ENCODE measurements around the gene TMUB1.

TMUB1 gene

DNA sequence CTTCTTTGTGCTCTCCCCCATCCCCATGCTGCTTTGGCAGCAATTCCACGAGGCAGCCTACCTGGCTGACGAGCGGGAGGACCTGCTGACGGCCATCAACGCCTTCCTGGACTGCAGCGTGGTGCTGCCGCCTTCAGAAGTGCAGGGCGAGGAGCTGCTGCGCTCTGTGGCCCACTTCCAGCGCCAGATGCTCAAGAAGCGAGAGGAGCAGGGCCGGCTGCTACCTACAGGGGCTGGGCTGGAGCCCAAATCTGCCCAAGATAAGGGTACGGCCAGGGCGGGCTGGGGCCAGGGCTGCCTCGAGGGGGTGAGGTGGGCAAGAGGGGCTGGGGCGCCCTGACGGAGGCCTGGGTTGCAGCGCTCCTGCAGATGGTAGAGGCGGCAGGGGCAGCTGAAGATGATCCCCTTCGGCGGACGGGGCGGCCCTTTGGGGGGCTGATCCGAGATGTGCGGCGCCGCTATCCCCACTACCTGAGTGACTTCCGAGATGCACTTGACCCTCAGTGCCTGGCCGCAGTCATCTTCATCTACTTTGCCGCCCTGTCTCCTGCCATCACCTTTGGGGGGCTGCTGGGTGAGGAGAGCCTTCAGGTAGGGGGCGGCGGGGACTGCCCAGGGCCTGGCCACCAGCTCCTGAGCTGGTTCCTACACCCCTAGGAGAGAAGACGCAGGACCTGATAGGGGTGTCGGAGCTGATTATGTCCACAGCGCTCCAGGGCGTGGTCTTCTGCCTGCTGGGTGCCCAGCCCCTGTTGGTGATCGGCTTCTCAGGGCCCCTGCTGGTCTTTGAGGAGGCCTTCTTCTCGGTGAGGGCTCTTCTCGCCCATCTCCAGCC, 12.0 kb downstream of the TMUB1 start:
- peaks cover 47% of the 10 kb centered on the region for H3K36me3 ChIP-seq (ENCODE audit: control insufficient read depth, insufficient read depth, low read length)
- H3K4me3 ChIP-seq (replicated peaks; ENCODE audit: low read depth, low read length) = no peak overlapping the region
- DNase-seq (ENCODE audit: extremely low read depth, insufficient read length) = no peak
- TF ChIP-seq, protein P1, sequence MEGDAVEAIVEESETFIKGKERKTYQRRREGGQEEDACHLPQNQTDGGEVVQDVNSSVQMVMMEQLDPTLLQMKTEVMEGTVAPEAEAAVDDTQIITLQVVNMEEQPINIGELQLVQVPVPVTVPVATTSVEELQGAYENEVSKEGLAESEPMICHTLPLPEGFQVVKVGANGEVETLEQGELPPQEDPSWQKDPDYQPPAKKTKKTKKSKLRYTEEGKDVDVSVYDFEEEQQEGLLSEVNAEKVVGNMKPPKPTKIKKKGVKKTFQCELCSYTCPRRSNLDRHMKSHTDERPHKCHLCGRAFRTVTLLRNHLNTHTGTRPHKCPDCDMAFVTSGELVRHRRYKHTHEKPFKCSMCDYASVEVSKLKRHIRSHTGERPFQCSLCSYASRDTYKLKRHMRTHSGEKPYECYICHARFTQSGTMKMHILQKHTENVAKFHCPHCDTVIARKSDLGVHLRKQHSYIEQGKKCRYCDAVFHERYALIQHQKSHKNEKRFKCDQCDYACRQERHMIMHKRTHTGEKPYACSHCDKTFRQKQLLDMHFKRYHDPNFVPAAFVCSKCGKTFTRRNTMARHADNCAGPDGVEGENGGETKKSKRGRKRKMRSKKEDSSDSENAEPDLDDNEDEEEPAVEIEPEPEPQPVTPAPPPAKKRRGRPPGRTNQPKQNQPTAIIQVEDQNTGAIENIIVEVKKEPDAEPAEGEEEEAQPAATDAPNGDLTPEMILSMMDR (IDR thresholded peaks at IDR 0.05; ENCODE audit: insufficient read depth, low read length, poor library complexity, severe bottlenecking) = no peak
- H3K27me3 ChIP-seq (replicated peaks; ENCODE audit: control insufficient read depth, insufficient read depth, low read length) = no peaks in the 10 kb centered on the region

DNA sequence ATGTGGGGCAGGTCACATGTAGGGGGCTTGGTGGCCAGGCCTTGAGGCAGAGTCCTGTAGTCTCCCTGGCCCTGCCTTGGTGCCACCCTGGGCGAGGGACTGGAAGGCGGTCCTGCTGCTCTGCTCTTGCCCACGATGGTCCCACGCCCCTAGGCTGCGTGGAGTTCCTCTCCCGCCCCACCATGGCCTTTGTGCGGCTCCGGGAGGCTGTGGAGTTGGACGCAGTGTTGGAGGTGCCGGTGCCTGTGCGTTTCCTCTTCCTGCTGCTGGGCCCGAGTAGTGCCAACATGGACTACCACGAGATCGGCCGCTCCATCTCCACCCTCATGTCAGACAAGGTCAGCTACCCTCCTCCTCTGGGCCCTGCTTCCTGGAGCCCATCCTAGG, 12.7 kb downstream of the TMUB1 start:
- H3K4me3 ChIP-seq (replicated peaks; ENCODE audit: low read depth, low read length) = no peak overlapping the region
- TF ChIP-seq, protein P1 (IDR thresholded peaks at IDR 0.05; ENCODE audit: insufficient read depth, low read length, poor library complexity, severe bottlenecking) = no peak
- no peak for DNase-seq (ENCODE audit: extremely low read depth, insufficient read length)
- no peaks in the 10 kb centered on the region for H3K27me3 ChIP-seq (replicated peaks; ENCODE audit: control insufficient read depth, insufficient read depth, low read length)
- peaks cover 43% of the 10 kb centered on the region for H3K36me3 ChIP-seq (ENCODE audit: control insufficient read depth, insufficient read depth, low read length)

DNA sequence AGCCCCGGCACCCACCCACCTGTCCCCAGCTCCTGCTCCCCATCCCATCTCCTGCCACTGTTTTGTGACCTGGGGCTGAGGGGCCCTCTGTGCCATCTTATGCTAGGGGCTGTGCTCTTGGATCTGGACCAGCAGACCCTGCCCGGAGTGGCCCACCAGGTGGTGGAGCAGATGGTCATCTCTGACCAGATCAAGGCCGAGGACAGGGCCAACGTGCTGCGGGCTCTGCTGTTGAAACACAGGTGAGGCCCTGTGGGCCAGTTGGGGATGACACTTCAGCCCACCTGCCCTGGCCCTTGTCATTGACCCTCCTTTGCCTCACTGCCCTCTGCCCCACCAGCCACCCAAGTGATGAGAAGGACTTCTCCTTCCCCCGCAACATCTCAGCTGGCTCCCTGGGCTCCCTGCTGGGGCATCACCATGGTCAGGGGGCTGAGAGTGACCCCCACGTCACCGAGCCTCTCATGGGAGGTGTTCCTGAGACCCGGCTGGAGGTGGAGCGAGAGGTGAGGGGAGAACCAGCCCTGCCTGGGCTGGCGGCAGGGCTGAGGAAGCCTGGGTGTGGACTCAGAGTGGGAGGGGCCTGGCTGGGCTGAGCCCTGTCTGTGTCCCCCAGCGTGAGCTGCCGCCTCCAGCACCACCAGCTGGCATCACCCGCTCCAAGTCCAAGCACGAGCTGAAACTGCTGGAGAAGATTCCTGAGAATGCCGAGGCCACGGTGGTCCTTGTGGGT, 13.3 kb downstream of the TMUB1 start:
- Histone ChIP-seq H3K4me3 (replicated peaks; ENCODE audit: low read depth, low read length) (no peak overlapping the region), H3K36me3 (ENCODE audit: control insufficient read depth, insufficient read depth, low read length) (peaks cover 41% of the 10 kb centered on the region), H3K27me3 (replicated peaks; ENCODE audit: control insufficient read depth, insufficient read depth, low read length) (no peaks in the 10 kb centered on the region)
- no peak for DNase-seq (ENCODE audit: extremely low read depth, insufficient read length)
- TF ChIP-seq, protein P1 (IDR thresholded peaks at IDR 0.05; ENCODE audit: insufficient read depth, low read length, poor library complexity, severe bottlenecking) = no peak

DNA sequence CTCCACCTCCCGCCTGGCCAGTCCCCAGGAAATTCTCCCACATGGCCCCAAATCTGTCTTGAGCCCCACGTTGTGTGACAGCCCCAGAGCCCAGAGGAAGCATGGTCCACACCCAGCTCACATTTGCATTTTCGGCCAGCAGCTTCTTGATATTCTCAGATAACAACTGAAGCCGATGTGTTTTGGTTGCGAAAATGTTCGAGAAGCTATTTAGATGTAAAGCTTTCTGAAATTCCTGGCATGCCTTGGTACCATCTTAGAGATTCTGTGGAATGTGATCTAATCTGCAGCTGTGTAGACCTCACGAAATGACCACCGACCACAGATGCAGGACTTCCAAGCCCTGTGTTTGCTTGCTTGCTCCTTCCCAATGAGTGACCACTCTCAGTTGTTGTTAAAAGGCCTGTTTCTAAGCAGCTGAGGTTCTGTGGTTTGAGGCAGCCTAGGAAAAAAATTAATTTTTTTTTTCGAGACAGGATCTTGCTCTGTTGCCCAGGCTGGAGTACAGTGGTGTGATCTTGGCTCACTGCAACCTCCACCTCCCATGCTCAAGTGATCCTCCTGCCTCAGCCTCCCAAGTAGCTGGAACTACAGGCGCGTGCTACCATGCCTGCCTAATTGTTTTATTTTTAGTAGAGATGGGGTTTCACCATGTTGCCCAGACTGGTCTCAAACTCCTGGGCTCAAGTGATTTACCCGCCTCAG, 15.1 kb downstream of the TMUB1 start:
- DNase-seq (ENCODE audit: extremely low read depth, insufficient read length) = no peak
- H3K27me3 ChIP-seq (replicated peaks; ENCODE audit: control insufficient read depth, insufficient read depth, low read length) = no peaks in the 10 kb centered on the region
- peaks cover 30% of the 10 kb centered on the region for H3K36me3 ChIP-seq (ENCODE audit: control insufficient read depth, insufficient read depth, low read length)
- TF ChIP-seq, protein P1 (IDR thresholded peaks at IDR 0.05; ENCODE audit: insufficient read depth, low read length, poor library complexity, severe bottlenecking) = no peak
- no peak overlapping the region for H3K4me3 ChIP-seq (replicated peaks; ENCODE audit: low read depth, low read length)

DNA sequence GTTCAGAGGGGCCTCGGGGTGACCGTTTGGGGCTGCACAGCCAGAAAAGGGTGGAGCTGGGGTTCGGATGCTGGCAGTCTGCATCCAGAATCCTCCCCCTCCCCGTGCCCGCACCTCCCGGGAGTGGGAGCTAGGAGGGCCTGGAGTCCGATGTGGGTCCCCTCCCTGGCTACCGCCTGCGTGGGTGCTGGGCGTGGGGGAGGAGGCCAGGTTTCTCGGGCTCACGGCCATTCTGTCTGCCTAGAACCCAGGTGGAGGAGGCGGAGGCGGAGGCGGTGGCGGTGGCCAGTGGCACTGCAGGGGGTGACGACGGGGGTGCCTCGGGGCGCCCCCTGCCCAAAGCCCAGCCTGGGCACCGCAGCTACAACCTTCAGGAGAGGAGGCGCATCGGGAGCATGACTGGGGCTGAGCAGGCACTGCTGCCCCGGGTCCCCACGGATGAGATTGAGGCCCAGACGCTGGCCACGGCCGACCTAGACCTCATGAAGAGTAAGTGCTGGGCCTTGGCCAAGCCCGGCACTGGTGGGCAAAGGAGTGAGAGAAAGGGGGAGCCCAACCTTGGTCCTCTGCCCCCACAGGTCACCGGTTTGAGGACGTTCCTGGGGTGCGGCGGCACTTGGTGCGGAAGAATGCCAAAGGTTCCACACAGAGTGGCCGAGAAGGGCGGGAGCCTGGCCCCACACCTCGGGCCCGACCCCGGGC, 16.9 kb downstream of the TMUB1 start:
- H3K4me3 ChIP-seq (replicated peaks; ENCODE audit: low read depth, low read length) = no peak overlapping the region
- peaks cover 34% of the 10 kb centered on the region for H3K36me3 ChIP-seq (ENCODE audit: control insufficient read depth, insufficient read depth, low read length)
- no peak for DNase-seq (ENCODE audit: extremely low read depth, insufficient read length)
- TF ChIP-seq, protein P1 (IDR thresholded peaks at IDR 0.05; ENCODE audit: insufficient read depth, low read length, poor library complexity, severe bottlenecking) = no peak
- H3K27me3 ChIP-seq (replicated peaks; ENCODE audit: control insufficient read depth, insufficient read depth, low read length) = no peaks in the 10 kb centered on the region
